Islet precursor cell (in vitro differentiated cells): Measurements from ENCODE around the gene DIO2.

Experiments used
- DNase-seq: peaks from one replicate; pipeline ENCODE4 v3.0.0-alpha.2; 2018

The DIO2 gene

GRCh38 chr14:80211153-80212022 is at the start of gene DIO2:
TSS of gene DIO2 (minus strand) at chr14:80211504. CDS start at chr14:80211472, 32 bp downstream.
- DNase-seq, result peak; percentile 59

- DNase-seq, result no peak
These were observed 49.3 kb upstream of the DIO2 start for GRCh38 chr14:80260645-80261044.

- no peak for DNase-seq
These were observed 28.3 kb upstream of the DIO2 start for GRCh38 chr14:80239631-80240030.

GRCh38 chr14:80237143-80237542 is 25.8 kb upstream of the DIO2 start:
- DNase-seq, result no peak

GRCh38 chr14:80233470-80234089 is 22.3 kb upstream of the DIO2 start:
- no peak for DNase-seq

GRCh38 chr14:80231702-80232101 is 20.4 kb upstream of the DIO2 start:
- no peak for DNase-seq

- no peak for DNase-seq
These were observed 12.6 kb upstream of the DIO2 start for GRCh38 chr14:80223696-80224465.

- DNase-seq, result no peak
These were observed 5.5 kb upstream of the DIO2 start for GRCh38 chr14:80216818-80217217.

GRCh38 chr14:80215756-80216581 is 4.7 kb upstream of the DIO2 start:
- peak; percentile 58 for DNase-seq

GRCh38 chr14:80215081-80215480 is 3.8 kb upstream of the DIO2 start:
- no peak for DNase-seq

GRCh38 chr14:80213602-80214001 is 2.3 kb upstream of the DIO2 start:
- DNase-seq, result peak; percentile 59

- peak; percentile 85 for DNase-seq
These were observed 706 bp upstream of the DIO2 start for GRCh38 chr14:80212023-80212397.

GRCh38 chr14:80208461-80208860 is 2.8 kb downstream of the DIO2 start:
- DNase-seq, result no peak

GRCh38 chr14:80206351-80207080 is 4.8 kb downstream of the DIO2 start:
- DNase-seq, result no peak

- DNase-seq, result peak; percentile 74
These were observed 8.3 kb downstream of the DIO2 start for GRCh38 chr14:80202888-80203562.

- DNase-seq, result no peak
These were observed 11.2 kb downstream of the DIO2 start for GRCh38 chr14:80200093-80200492.

- no peak for DNase-seq
These were observed 22.7 kb downstream of the DIO2 start for GRCh38 chr14:80188571-80188970.

GRCh38 chr14:80186301-80186800 is 25.0 kb downstream of the DIO2 start:
- DNase-seq, result no peak

GRCh38 chr14:80176893-80177292 is 34.4 kb downstream of the DIO2 start:
- DNase-seq, result no peak

GRCh38 chr14:80172375-80173051 is 38.8 kb downstream of the DIO2 start:
- no peak for DNase-seq
